GM12892 (cell line): ENCODE measurements around the gene MLX.

Experiments
- POLR2A ChIP-seq: IDR thresholded peaks from 2 replicates; pipeline ENCODE4 v1.6.1; 2011; ENCODE audit warnings: low read depth, low read length, control low read depth
- POLR2AphosphoS5 ChIP-seq: IDR thresholded peaks from 2 replicates; pipeline ENCODE4 v1.6.1; 2011; ENCODE audit warnings: low read depth, low read length, control low read depth
- TAF1 ChIP-seq: IDR thresholded peaks from 2 replicates; pipeline ENCODE4 v1.6.1; 2011; ENCODE audit warnings: low read depth, mild to moderate bottlenecking, control low read depth, low read length, borderline replicate concordance

DNA sequence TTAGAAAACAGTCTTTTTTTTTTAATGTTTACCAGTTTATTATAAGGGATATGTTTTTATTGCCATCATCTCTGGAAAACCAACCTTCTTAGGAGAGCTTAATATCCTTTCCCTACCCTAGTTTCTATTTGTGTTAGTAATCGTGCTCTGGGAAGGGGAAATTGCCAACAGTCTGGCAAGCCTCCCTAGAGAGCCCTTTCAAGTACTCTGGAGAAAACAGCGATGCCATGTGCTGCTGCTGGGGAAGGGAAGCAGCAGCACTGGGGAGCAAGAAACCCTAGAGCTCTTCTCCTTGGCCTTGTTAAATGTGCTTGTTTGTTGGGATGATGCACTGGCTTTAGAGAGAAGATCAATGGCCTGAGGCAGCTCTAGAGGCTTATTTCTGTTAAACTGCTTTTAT, 32.0 kb downstream of the MLX start:
- no peak for TF ChIP-seq POLR2A
- TF ChIP-seq POLR2AphosphoS5 = no peak
- no peak for TF ChIP-seq TAF1
